Hepatocyte (in vitro differentiated cells): ENCODE measurements around the gene MRPL14. TPM values are rescaled to one million over a fixed set of nuclear protein-coding genes. Genes with fewer than 3 reads are reported as not detected.

ENCODE experiments used
- DNase-seq: peaks from one replicate; pipeline ENCODE4 v3.0.0-alpha.2; 2016; ENCODE audit warnings: low spot score
- H2AFZ ChIP-seq: fragments of 200-600 bp; sonication (generic); 2 replicates; pipeline ENCODE4 v1.6.0; 2016; ENCODE audit warnings: antibody characterized with exemption, mild to moderate bottlenecking
- H3K27ac ChIP-seq: fragments of 200-600 bp; sonication (generic); 2 replicates; pipeline ENCODE4 v1.5.1; 2016; ENCODE audit warnings: mild to moderate bottlenecking
- H3K27me3 ChIP-seq: fragments of 200-600 bp; sonication (generic); 2 replicates; pipeline ENCODE4 v1.6.1; 2016
- H3K36me3 ChIP-seq: fragments of 200-600 bp; sonication (generic); replicated peaks from 2 replicates; pipeline ENCODE4 v1.5.1; 2016; ENCODE audit warnings: low read depth; ENCODE audit not compliant: insufficient read depth
- H3K4me1 ChIP-seq: fragments of 200-600 bp; sonication (generic); 2 replicates; pipeline ENCODE4 v1.5.1; 2016; ENCODE audit warnings: mild to moderate bottlenecking, moderate library complexity; ENCODE audit not compliant: insufficient read depth
- H3K4me2 ChIP-seq: fragments of 200-600 bp; sonication (generic); 2 replicates; pipeline ENCODE4 v1.6.0; 2016
- H3K4me3 ChIP-seq: fragments of 200-600 bp; sonication (generic); 2 replicates; pipeline ENCODE4 v1.5.1; 2016; ENCODE audit warnings: mild to moderate bottlenecking
- H3K79me2 ChIP-seq: fragments of 200-600 bp; sonication (generic); 2 replicates; pipeline ENCODE4 v1.6.0; 2017; ENCODE audit warnings: mild to moderate bottlenecking
- H3K9me2 ChIP-seq: fragments of 200-600 bp; sonication (generic); replicated peaks from 2 replicates; pipeline ENCODE4 v1.6.0; 2017; ENCODE audit warnings: mild to moderate bottlenecking; ENCODE audit not compliant: insufficient read depth
- H3K9me3 ChIP-seq: fragments of 200-600 bp; sonication (generic); 2 replicates; pipeline ENCODE4 v1.5.1; 2016; ENCODE audit warnings: low read depth, mild to moderate bottlenecking
- H4K20me1 ChIP-seq: fragments of 200-600 bp; sonication (generic); 2 replicates; pipeline ENCODE4 v1.6.0; 2016; ENCODE audit warnings: mild to moderate bottlenecking; ENCODE audit not compliant: insufficient read depth, poor library complexity, severe bottlenecking
- CTCF ChIP-seq: fragments of 200-600 bp; sonication (generic); IDR thresholded peaks from 2 replicates; pipeline ENCODE4 v1.5.1; 2016; ENCODE audit warnings: antibody characterized with exemption, mild to moderate bottlenecking; ENCODE audit not compliant: poor library complexity
- EZH2 ChIP-seq: fragments of 200-600 bp; sonication (generic); IDR thresholded peaks from 2 replicates; pipeline ENCODE4 v1.6.1; 2016; ENCODE audit warnings: antibody characterized with exemption, mild to moderate bottlenecking, borderline replicate concordance
- EZH2phosphoT487 ChIP-seq: fragments of 200-600 bp; sonication (generic); IDR thresholded peaks from one replicate; pipeline ENCODE4 v1.6.1; 2018; ENCODE audit warnings: antibody characterized with exemption, mild to moderate bottlenecking, low read depth, moderate library complexity; ENCODE audit not compliant: unreplicated experiment, severe bottlenecking
- WGBS: methylation state at CpG from one replicate; pipeline ENCODE4 v1.1.6; 2016; ENCODE audit warnings: low lambda C conversion rate; ENCODE audit errors: missing lambda C conversion rate; 5-methylcytosine and 5-hydroxymethylcytosine counted together
- polyA plus RNA-seq: library from polyadenylated mRNA; unstranded; fragments of >200 nt; fragmentation: Nextera tagmentation; extraction: Ambion mirVana; gene quantifications from 2 replicates; pipeline ENCODE4 v1.2.1, GENCODE V29; 2016
- total RNA-seq: library from RNA; depleted of rRNA; stranded (reverse); fragments of >200 nt; gene quantifications from 2 replicates; pipeline ENCODE4 v1.2.3, GENCODE V29; 2014

MRPL14 gene
- total and polyA plus RNA-seq, 2 experiments from 2014 or later: 58.3 to 124 TPM

- H3K79me2 ChIP-seq: no peaks in the 10 kb centered on the region
These were observed 36.8 kb downstream of the MRPL14 start for GRCh38 chr6:44090465-44090864.

GRCh38 chr6:44088827-44089590 is 38.2 kb downstream of the MRPL14 start:
- Histone ChIP-seq H3K4me1 (peaks cover 4% of the 10 kb centered on the region), H3K9me3 (no peaks in the 10 kb centered on the region), H3K9me2 (no peaks in the 10 kb centered on the region), H4K20me1 (no peaks in the 10 kb centered on the region), H3K27ac (no peak overlapping the region), H2AFZ (no peak overlapping the region), H3K36me3 (no peaks in the 10 kb centered on the region), H3K4me3 (no peak overlapping the region), H3K27me3 (no peaks in the 10 kb centered on the region), H3K79me2 (no peaks in the 10 kb centered on the region), H3K4me2 (no peak overlapping the region)
- no peak for TF ChIP-seq EZH2phosphoT487
- no peak for TF ChIP-seq EZH2
- no peak for TF ChIP-seq CTCF
- 94% methylated on average over 11 of the region's 11 CpGs for WGBS
- DNase-seq: no peak

More at GRCh38 chr6:44090465-44090864, 36.8 kb downstream of the MRPL14 start:
- Histone ChIP-seq H3K27me3 (no peaks in the 10 kb centered on the region), H2AFZ (no peak overlapping the region), H3K9me3 (no peaks in the 10 kb centered on the region), H4K20me1 (no peaks in the 10 kb centered on the region), H3K4me3 (no peak overlapping the region), H3K27ac (no peak overlapping the region), H3K9me2 (no peaks in the 10 kb centered on the region), H3K36me3 (no peaks in the 10 kb centered on the region), H3K4me2 (no peak overlapping the region), H3K4me1 (peaks cover 16% of the 10 kb centered on the region)
- DNase-seq: no peak
- TF ChIP-seq CTCF (no peak), EZH2phosphoT487 (no peak), EZH2 (no peak)
- WGBS: 90% methylated on average over 5 of the region's 5 CpGs

- Histone ChIP-seq H3K9me2 (no peaks in the 10 kb centered on the region), H3K79me2 (no peaks in the 10 kb centered on the region), H3K36me3 (no peaks in the 10 kb centered on the region), H3K27ac (no peak overlapping the region), H3K4me3 (no peak overlapping the region), H2AFZ (no peak overlapping the region), H4K20me1 (no peaks in the 10 kb centered on the region), H3K9me3 (no peaks in the 10 kb centered on the region), H3K4me2 (no peak overlapping the region), H3K27me3 (no peaks in the 10 kb centered on the region), H3K4me1 (no peaks in the 10 kb centered on the region)
- WGBS: 93% methylated on average over 2 of the region's 2 CpGs
- TF ChIP-seq EZH2 (no peak), EZH2phosphoT487 (no peak), CTCF (no peak)
- DNase-seq: no peak
These were observed 39.6 kb downstream of the MRPL14 start for GRCh38 chr6:44087623-44088022.
